ENCODE measurements around the gene RFWD3. TPM values are rescaled to one million over a fixed set of nuclear protein-coding genes. Genes with fewer than 3 reads are reported as not detected.
A peak's percentile ranks its signal among the peaks of the same experiment; 100 is the strongest.

RFWD3 gene
- polyA plus RNA-seq, 3 donors: 29.0 to 33.4 (median 30.3) TPM

- DNase-seq: no peak
Measured at GRCh38 chr16:74623839-74624235, 42.8 kb downstream of the RFWD3 start.

DNA sequence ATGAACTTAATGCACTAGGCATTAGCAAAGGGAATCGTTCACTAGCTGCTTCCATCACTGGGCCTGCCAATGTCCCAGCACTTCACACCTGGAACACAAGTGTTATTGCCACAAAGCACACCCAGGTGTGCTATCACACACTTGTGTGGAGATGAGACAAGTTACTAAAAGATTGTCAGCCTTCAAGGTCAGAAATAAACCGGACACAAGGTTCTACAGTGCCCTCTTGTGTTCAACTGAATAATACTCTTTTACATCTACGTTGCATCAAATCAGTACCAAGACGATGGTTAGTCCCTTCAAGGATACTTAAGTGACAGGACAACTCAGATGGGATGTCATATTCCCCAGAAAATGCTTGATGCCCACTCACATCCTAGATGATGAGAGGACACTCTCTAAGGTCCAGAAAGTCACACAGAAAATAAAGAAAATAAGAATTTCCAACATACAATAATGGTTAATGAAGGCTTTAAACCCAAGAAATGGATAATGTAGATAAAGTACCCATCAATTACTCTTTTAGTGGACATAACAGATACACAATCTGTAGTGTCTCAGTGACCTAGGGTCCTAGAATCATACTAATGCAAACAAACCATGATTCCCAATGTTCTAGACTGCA is 43.4 kb downstream of the RFWD3 start:
- DNase-seq: no peak

- DNase-seq: no peak
Measured at GRCh38 chr16:74622005-74622404, 44.7 kb downstream of the RFWD3 start.

- no peak for DNase-seq
Measured at GRCh38 chr16:74617206-74617788, 49.4 kb downstream of the RFWD3 start.

- no peak for DNase-seq
Measured at GRCh38 chr16:74611721-74612120, 55.0 kb downstream of the RFWD3 start.

DNA sequence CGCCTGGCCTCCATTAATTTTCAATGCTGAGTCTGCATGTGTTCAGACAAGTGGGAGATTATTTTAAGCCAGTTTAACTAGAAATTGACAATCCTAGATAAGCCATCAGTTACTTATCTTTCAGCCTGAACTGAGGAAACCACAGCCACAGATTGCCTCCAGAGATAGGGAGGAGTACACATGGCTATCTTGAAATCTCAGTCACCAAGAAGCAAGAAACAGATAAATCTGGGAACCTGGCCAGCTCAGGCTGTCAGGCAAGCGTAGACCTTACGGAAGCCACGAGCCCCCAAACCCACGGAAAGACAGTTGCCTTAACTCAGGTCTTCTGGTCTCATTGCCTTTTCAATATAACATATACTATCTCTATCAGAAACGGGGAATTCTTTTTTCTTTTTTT is 57.7 kb downstream of the RFWD3 start:
- DNase-seq: no peak

DNA sequence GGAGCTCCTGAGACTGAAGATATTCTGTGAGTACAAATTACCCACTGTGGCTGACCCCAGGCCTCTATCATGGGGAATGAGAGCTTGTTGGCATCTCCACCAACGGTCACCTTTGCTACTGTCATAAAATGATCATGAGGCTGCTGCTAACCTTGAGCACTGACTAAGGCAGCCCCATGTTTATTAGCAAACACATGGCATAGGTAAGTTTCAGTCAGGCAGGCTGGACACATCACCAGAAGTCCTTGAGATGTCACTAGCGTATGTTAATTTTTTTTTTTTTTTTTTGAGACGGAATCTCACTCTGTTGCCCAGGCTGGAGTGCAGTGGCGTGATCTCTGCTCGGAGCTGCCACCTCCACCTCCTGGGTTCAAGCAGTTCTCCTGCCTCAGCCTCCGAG is 58.3 kb downstream of the RFWD3 start:
- no peak for DNase-seq

GRCh38 chr16:74607962-74608356 is 58.7 kb downstream of the RFWD3 start:
- DNase-seq: no peak

DNA sequence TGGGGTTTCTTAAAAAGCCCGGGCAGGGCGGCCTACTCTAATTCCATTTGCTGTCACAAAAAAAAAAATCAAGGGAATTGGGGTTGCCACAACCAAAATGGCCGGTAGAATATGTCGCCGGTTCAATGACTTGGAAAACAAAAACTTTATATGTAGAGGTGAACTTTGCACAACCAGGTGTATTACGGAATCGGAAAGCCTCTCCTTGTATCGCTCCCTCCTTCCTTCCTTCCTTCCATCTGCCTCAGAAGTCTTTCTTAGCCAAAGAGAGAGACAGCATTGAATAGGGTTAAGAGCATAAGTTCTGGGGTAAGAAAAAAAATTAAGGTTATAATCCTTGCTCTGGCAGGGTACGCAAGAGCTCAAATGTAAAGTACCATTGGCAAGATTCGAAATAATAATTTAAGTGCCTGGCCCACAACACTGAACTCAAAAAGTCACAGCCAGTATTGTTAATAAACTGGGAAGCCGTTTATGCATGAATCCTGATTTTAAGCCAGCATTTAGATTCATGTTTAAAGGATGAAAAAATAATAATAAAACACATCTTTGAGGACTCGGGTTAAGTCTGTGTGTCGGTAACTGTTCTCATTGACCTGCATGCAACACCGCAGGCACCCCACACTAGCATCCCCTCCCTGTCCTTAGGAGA is 59.2 kb downstream of the RFWD3 start:
- no peak for DNase-seq

- DNase-seq: peak; percentile 93
Measured at GRCh38 chr16:74606521-74607309, 60.0 kb downstream of the RFWD3 start, which contains the start of gene GLG1. Gene GLG1, minus strand, starts transcription at chr16:74607114. Its CDS starts 20 bp downstream, at chr16:74607094.

- peak; percentile 41 for DNase-seq
Measured at GRCh38 chr16:74605746-74606520, 60.7 kb downstream of the RFWD3 start.

DNA sequence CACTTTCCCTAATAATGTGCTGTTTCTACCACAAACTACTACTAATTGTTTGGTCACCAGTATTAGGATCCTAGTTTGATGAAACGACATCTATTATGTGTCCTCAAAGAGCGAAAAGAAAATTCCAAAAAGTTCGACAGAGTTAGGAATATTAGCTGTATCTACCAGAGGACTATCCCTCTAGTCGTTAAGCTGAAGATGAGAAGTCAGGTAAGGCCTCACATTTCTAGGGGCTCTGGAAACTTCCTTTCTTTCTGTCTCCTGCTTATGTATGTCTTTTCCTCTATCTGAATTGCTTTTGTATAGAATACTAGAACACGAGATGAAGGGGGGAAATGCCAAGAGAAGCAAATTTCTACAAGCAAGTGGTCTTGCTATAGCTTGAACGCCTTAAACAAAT is 61.3 kb downstream of the RFWD3 start:
- no peak for DNase-seq

DNA sequence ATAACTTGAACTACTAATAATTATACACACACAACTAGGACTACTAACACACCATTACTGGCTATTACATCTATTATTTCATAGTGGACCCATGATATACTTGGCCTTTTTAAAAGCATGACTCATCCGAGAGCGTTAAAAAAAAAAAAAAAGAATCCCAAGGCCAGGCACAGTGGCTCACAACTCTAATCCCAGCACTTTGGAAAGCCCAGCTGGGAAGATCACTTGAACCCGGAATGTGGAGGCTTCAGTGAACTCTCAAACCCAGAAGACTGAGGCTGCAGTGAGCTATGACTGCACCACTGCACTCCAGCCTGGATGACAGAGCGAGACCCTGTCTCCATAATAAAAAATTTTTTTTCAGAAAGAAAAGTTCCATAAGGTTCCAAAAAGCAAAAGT is 62.8 kb downstream of the RFWD3 start:
- no peak for DNase-seq

DNA sequence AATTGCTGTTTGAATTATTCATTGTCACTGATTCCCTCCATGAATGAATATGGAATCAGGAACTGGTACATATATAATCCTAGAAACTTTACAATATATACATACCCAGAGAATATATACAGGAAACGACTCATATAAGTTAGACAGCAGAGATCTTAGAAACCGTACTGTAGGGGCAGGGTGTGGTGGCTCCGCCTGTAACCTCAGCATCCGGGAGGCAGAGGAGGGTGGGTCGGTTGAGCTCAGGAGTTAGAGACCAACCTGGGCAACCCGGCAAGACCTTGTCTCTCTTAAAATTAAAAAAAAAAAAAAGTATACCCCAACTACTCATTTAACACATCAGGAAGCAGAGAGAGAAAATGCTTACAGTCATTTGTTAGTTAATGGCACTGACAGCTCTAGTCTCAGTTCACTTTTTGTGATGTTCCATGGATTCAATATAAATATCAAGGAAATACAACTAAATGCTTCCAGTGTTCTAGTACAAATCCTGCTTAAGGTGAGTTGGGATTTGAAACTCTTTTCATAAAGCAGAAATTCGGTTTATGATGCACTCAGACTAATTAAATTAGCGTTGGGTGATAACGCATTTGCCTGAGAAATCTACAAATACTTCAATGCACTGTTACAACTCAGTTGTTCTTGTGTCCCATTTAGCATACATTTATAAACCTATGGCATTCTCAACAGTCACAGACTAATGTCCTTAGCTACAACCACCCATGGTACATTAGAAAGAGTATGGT is 65.4 kb downstream of the RFWD3 start:
- DNase-seq: no peak

DNA sequence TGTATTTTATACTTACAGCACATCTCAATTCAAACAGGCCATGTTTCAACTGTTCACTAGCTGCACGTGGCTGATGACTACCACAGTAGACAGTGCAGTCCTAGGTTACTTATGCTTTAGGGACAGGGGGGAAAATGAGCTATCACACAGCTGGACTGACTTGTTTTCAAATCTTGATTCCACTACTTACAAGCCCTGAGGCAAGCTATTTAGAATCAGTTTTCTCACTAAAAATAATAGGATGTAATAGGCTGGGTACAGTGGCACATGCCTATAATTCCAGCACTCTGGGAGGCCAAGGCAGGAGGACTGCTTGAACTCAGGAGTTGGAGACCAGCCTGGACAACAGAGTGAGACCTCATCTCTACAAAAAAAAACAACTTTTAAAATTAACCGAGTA is 70.1 kb downstream of the RFWD3 start:
- DNase-seq: no peak

GRCh38 chr16:74592847-74593246 is 73.8 kb downstream of the RFWD3 start:
- DNase-seq: no peak

GRCh38 chr16:74591876-74592650 is 74.6 kb downstream of the RFWD3 start:
- DNase-seq: no peak

DNA sequence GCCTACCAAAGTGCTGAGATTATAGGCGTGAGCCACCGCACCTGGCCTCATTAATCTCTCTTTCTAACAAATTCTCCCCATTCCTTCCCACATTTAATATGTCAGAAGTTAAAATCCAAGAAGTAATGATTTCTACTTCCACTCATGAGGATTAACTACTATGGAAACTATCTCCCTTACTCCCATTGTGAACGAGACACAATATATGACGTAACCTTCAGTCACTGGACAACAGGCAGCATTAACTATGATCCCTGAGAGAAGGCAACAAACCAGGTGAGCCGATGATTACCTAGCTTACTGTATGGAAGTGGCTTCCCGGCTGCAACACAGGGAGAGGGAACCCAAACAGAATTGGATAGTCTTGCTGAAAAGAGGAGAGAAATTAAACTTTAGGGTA is 79.7 kb downstream of the RFWD3 start:
- DNase-seq: no peak

GRCh38 chr16:74585846-74586443 is 80.7 kb downstream of the RFWD3 start:
- DNase-seq: no peak
